Keratinocyte (primary cell): ENCODE measurements around the gene ADAM15. TPM values are rescaled to one million over a fixed set of nuclear protein-coding genes. Genes with fewer than 3 reads are reported as not detected.

Experiments used
- DNase-seq: peaks from one replicate; pipeline ENCODE4 v3.0.0-alpha.2; 2011; ENCODE audit warnings: low read depth, missing footprints, low spot score
- FAIRE-seq: peaks from 2 replicates; lab custom pipeline; 2011; peaks lifted over from hg19 to GRCh38; lab: Jason Lieb, UNC
- H2AFZ ChIP-seq: 2 replicates; pipeline ENCODE4 v1.6.0; 2012; ENCODE audit warnings: low read length, control low read depth, inconsistent platforms; ENCODE audit not compliant: control insufficient read depth
- H3K27ac ChIP-seq: 2 replicates; pipeline ENCODE4 v1.5.1; 2011; ENCODE audit warnings: low read length; ENCODE audit not compliant: control insufficient read depth, insufficient read depth
- H3K27me3 ChIP-seq: 3 replicates; pipeline ENCODE4 v1.6.0; 2011; ENCODE audit warnings: low read length; ENCODE audit not compliant: control insufficient read depth, insufficient read depth; ENCODE audit errors: extremely low read depth
- H3K36me3 ChIP-seq, 2 experiments: 2 replicates in 1 of 2; 3 replicates in 1 of 2; pipeline ENCODE4 v1.5.1; 2011; ENCODE audit warnings: low read length in 2 of 2, mild to moderate bottlenecking in 1 of 2; ENCODE audit not compliant: control insufficient read depth in 2 of 2, insufficient read depth in 2 of 2; ENCODE audit errors: extremely low read depth in 1 of 2
- H3K4me1 ChIP-seq: 3 replicates; pipeline ENCODE4 v1.5.1; 2011; ENCODE audit warnings: low read length; ENCODE audit not compliant: control insufficient read depth, insufficient read depth; ENCODE audit errors: extremely low read depth
- H3K4me2 ChIP-seq: 3 replicates; pipeline ENCODE4 v1.6.0; 2011; ENCODE audit warnings: low read depth, low read length; ENCODE audit not compliant: control insufficient read depth, insufficient read depth; ENCODE audit errors: extremely low read depth
- H3K4me3 ChIP-seq, 3 experiments: fragments of 200-600 bp in 1 of 3; sonication (generic) in 1 of 3; 2 replicates in 2 of 3; 3 replicates in 1 of 3; pipeline ENCODE4 v1.5.1; 2011 to 2016; ENCODE audit warnings: low read length in 3 of 3, mild to moderate bottlenecking in 3 of 3, control low read depth in 2 of 3, inconsistent platforms in 1 of 3, low read depth in 1 of 3, mixed read lengths in 1 of 3, mixed run types in 1 of 3, moderate library complexity in 1 of 3; ENCODE audit not compliant: control insufficient read depth in 2 of 3, insufficient read depth in 2 of 3; ENCODE audit errors: extremely low read depth in 1 of 3
- H3K79me2 ChIP-seq: 2 replicates; pipeline ENCODE4 v1.6.0; 2012; ENCODE audit warnings: low read length; ENCODE audit not compliant: control insufficient read depth, insufficient read depth
- H3K9ac ChIP-seq: 3 replicates; pipeline ENCODE4 v1.6.0; 2011; ENCODE audit warnings: low read length; ENCODE audit not compliant: control insufficient read depth, insufficient read depth; ENCODE audit errors: extremely low read depth
- H3K9me1 ChIP-seq: 3 replicates; pipeline ENCODE4 v1.6.0; 2011; ENCODE audit warnings: low read length; ENCODE audit not compliant: control insufficient read depth, insufficient read depth; ENCODE audit errors: extremely low read depth
- H3K9me3 ChIP-seq: 2 replicates; pipeline ENCODE4 v1.5.1; 2012; ENCODE audit warnings: low read depth, low read length; ENCODE audit not compliant: control insufficient read depth
- H4K20me1 ChIP-seq: 3 replicates; pipeline ENCODE4 v1.6.0; 2011; ENCODE audit warnings: low read length; ENCODE audit not compliant: control insufficient read depth, insufficient read depth; ENCODE audit errors: extremely low read depth
- EZH2 ChIP-seq: IDR thresholded peaks from one replicate; pipeline ENCODE4 v1.6.1; 2012; ENCODE audit warnings: inconsistent platforms, mild to moderate bottlenecking, low read length, moderate library complexity
- dilution Hi-C: fragments of 300-500 bp; cut with MboI; formaldehyde crosslinking; loops from one replicate; pipeline ENCODE4 v1.7.0; 2020; ENCODE audit warnings: low sequenced_read_pairs; ENCODE audit not compliant: extremely low pct_ligation_motif_present
- polyA plus RNA-seq, 5 experiments: library from polyadenylated mRNA; depleted of rRNA in 3 of 5; stranded (reverse) in 3 of 5; stranded (forward) in 1 of 5; unstranded in 1 of 5; fragments of >200 nt; gene quantifications; 1 replicate in 1 of 5; 2 replicates in 3 of 5; 3 replicates in 1 of 5; pipeline versions ENCODE4 v1.2.1 to v1.2.3, GENCODE V29; 2011 to 2012; ENCODE audit warnings: missing spikeins in 2 of 5, low read depth in 1 of 5, low replicate concordance in 1 of 5
- TF ChIP-seq, protein P1 (sequence below), 3 experiments: IDR thresholded peaks in 1 of 3; conservative IDR thresholded peaks in 1 of 3; optimal IDR thresholded peaks in 1 of 3; 2 replicates in 2 of 3; 3 replicates in 1 of 3; pipeline versions ENCODE3 to v1.5.1; 2011; ENCODE audit warnings: low read length in 3 of 3, mild to moderate bottlenecking in 3 of 3, moderate library complexity in 2 of 3, control low read depth in 1 of 3, inconsistent platforms in 1 of 3; ENCODE audit not compliant: insufficient read depth in 2 of 3; ENCODE audit errors: extremely low read depth in 1 of 3

ADAM15 gene
- polyA plus RNA-seq, 1 donor (not counting 4 experiments of a cell fraction or from before 2014, with no cell fraction given) = 131 TPM

DNA sequence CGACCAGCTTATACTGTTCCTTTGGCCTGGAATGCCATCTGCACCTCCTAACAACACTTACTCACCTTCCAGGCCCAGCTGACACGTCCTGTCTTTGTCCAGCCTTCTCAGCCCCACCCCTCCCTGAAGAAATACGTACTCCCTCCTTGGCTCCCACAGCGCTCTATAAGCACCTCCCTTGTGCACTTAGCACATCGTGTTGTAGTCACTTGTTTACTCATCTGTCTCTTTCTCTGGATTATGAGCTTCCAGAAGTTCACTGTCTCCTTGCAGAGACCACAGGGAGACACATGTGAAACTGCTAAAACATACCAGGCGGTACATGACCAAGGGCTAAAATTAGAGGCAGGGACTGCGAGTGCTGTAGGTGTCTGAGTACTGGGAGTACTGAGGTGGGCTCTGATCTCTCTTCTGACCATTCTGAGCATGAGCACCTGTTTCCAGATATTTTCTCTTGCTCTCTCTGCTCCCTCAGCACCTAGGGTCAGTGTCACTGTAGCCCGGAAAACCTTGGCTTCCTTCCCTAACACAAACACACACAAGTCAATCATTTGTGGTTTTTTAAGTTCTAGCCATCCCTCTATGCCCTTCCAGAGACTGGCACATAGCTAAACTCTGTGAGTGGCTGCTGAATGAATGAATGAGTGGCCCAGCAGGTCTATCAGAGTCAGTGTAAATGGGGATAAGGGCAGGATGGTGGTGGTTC lies 12.4 kb upstream of the ADAM15 start:
- H3K79me2 ChIP-seq = no peaks in the 10 kb centered on the region
- no peaks in the 10 kb centered on the region for H4K20me1 ChIP-seq
- TF ChIP-seq EZH2 = no peak
- TF ChIP-seq, protein P1, sequence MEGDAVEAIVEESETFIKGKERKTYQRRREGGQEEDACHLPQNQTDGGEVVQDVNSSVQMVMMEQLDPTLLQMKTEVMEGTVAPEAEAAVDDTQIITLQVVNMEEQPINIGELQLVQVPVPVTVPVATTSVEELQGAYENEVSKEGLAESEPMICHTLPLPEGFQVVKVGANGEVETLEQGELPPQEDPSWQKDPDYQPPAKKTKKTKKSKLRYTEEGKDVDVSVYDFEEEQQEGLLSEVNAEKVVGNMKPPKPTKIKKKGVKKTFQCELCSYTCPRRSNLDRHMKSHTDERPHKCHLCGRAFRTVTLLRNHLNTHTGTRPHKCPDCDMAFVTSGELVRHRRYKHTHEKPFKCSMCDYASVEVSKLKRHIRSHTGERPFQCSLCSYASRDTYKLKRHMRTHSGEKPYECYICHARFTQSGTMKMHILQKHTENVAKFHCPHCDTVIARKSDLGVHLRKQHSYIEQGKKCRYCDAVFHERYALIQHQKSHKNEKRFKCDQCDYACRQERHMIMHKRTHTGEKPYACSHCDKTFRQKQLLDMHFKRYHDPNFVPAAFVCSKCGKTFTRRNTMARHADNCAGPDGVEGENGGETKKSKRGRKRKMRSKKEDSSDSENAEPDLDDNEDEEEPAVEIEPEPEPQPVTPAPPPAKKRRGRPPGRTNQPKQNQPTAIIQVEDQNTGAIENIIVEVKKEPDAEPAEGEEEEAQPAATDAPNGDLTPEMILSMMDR (optimal IDR thresholded peaks at IDR 0.05 in 1 of 3, IDR thresholded peaks at IDR 0.05 in 1 of 3, conservative IDR thresholded peaks at IDR 0.05 in 1 of 3; ENCODE audit: extremely low read depth in 1 of 3, insufficient read depth in 2 of 3, low read length in 3 of 3) = no peak
- H3K9me1 ChIP-seq = peaks cover 3% of the 10 kb centered on the region
- H3K4me3 ChIP-seq = peak overlapping the region in 1 of 3 experiments; percentile 16
- H3K36me3 ChIP-seq = no peaks in the 10 kb centered on the region
- no peak for DNase-seq
- peak overlapping the region; percentile 59 for H3K4me2 ChIP-seq
- H3K9me3 ChIP-seq = no peaks in the 10 kb centered on the region
- peak overlapping the region; percentile 4 for H3K9ac ChIP-seq
- peaks cover 31% of the 10 kb centered on the region for H3K4me1 ChIP-seq
- dilution Hi-C loops = no loop called here
- peak overlapping the region; percentile 53 for H3K27ac ChIP-seq
- H2AFZ ChIP-seq = no peak overlapping the region
- no peaks in the 10 kb centered on the region for H3K27me3 ChIP-seq
- FAIRE-seq = peak; percentile 95

DNA sequence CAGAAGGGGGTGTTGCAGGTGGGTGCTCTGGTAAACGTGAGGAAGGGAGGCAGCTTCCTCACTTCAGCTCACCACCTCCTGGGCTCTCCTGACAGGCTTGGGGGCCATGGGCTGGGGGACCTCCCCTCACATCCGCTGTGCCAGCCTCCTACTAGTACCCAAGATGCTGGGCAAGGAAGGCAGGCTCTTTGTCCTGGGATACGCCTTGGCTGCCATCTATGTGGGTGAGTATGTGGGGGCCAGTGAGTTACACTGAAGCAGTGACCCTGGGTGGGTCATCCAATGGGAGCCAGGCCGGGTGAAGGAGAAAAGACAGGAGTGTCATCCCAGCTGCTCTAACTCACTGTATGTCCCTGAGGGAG lies 11.8 kb upstream of the ADAM15 start:
- peaks cover 27% of the 10 kb centered on the region for H3K4me1 ChIP-seq
- H3K27me3 ChIP-seq = no peaks in the 10 kb centered on the region
- H3K36me3 ChIP-seq = no peaks in the 10 kb centered on the region
- dilution Hi-C loops = no loop called here
- no peak for TF ChIP-seq EZH2
- TF ChIP-seq, protein P1 (optimal IDR thresholded peaks at IDR 0.05 in 1 of 3, IDR thresholded peaks at IDR 0.05 in 1 of 3, conservative IDR thresholded peaks at IDR 0.05 in 1 of 3; ENCODE audit: extremely low read depth in 1 of 3, insufficient read depth in 2 of 3, low read length in 3 of 3) = no peak
- no peak for DNase-seq
- H3K9ac ChIP-seq = peak overlapping the region; percentile 4
- H3K79me2 ChIP-seq = no peaks in the 10 kb centered on the region
- H3K9me1 ChIP-seq = peaks cover 3% of the 10 kb centered on the region
- no peak for FAIRE-seq
- H3K4me2 ChIP-seq = no peak overlapping the region
- H3K9me3 ChIP-seq = no peaks in the 10 kb centered on the region
- no peak overlapping the region for H2AFZ ChIP-seq
- no peak overlapping the region for H3K4me3 ChIP-seq
- peak overlapping the region; percentile 28 for H3K27ac ChIP-seq
- no peaks in the 10 kb centered on the region for H4K20me1 ChIP-seq
